BLaER1 (cell line): Measurements from ENCODE around the gene ABHD4.
"Not testable (repeated sequence)": the region's sequence is repeated elsewhere in the genome, so short reads cannot be mapped to it uniquely, and the experiment has no call there.

Experiments used
- H3K27ac ChIP-seq: shearing (Covaris generic); formaldehyde crosslinking; 2 replicates; pipeline ENCODE4 v1.8.1; 2022
- H3K27me3 ChIP-seq: shearing (Covaris generic); formaldehyde crosslinking; 2 replicates; pipeline ENCODE4 v1.8.1; 2022
- H3K36me3 ChIP-seq: shearing (Covaris generic); formaldehyde crosslinking; 2 replicates; pipeline ENCODE4 v1.8.1; 2022
- H3K4me1 ChIP-seq: shearing (Covaris generic); formaldehyde crosslinking; 2 replicates; pipeline ENCODE4 v1.8.1; 2022
- H3K4me2 ChIP-seq: shearing (Covaris generic); formaldehyde crosslinking; 2 replicates; pipeline ENCODE4 v1.8.1; 2022
- H3K4me3 ChIP-seq: shearing (Covaris generic); formaldehyde crosslinking; 2 replicates; pipeline ENCODE4 v1.8.1; 2022
- H3K9ac ChIP-seq: shearing (Covaris generic); formaldehyde crosslinking; 2 replicates; pipeline ENCODE4 v1.8.1; 2022
- H3K9me3 ChIP-seq: shearing (Covaris generic); formaldehyde crosslinking; 2 replicates; pipeline ENCODE4 v1.8.1; 2022
- H4K20me1 ChIP-seq: shearing (Covaris generic); formaldehyde crosslinking; 2 replicates; pipeline ENCODE4 v1.8.1; 2022
- Cebpa-rat ChIP-seq: shearing (Covaris generic); IDR thresholded peaks from 2 replicates; pipeline ENCODE4 v1.8.1; 2022

The ABHD4 gene

GRCh38 chr14:22622255-22622654, 24.2 kb downstream of the ABHD4 start:
- Histone ChIP-seq H3K9me3 (peaks cover 12% of the 10 kb centered on the region), H3K36me3 (no peaks in the 10 kb centered on the region), H3K4me2 (peak overlapping the region; percentile 67), H3K27ac (peak overlapping the region; percentile 35; the same call in 1 of the 2 replicates), H3K4me1 (peaks cover 45% of the 10 kb centered on the region), H3K9ac (no peak overlapping the region), H3K27me3 (no peaks in the 10 kb centered on the region), H4K20me1 (no peaks in the 10 kb centered on the region), H3K4me3 (no peak overlapping the region)
- TF ChIP-seq Cebpa-rat = no peak

- H3K9ac ChIP-seq = peak overlapping the region; percentile 65
- H3K9me3 ChIP-seq = peaks cover 12% of the 10 kb centered on the region
- no peak for TF ChIP-seq Cebpa-rat
- no peaks in the 10 kb centered on the region for H3K27me3 ChIP-seq
- H3K4me2 ChIP-seq = peak overlapping the region; percentile 67
- H4K20me1 ChIP-seq = no peaks in the 10 kb centered on the region
- peak overlapping the region; percentile 68 for H3K27ac ChIP-seq
- H3K4me3 ChIP-seq = no peak overlapping the region; the same call in 1 of the 2 replicates
- H3K4me1 ChIP-seq = peaks cover 53% of the 10 kb centered on the region
- no peaks in the 10 kb centered on the region for H3K36me3 ChIP-seq
Measured at GRCh38 chr14:22623047-22623446, 24.9 kb downstream of the ABHD4 start.

GRCh38 chr14:22626590-22626989, 28.5 kb downstream of the ABHD4 start:
- Histone ChIP-seq H3K27me3 (no peaks in the 10 kb centered on the region), H4K20me1 (no peaks in the 10 kb centered on the region), H3K4me1 (peaks cover 79% of the 10 kb centered on the region), H3K9me3 (peaks cover 33% of the 10 kb centered on the region), H3K4me3 (no peak overlapping the region), H3K4me2 (no peak overlapping the region), H3K36me3 (peaks cover 4% of the 10 kb centered on the region; the same call in 1 of the 2 replicates), H3K27ac (no peak overlapping the region), H3K9ac (no peak overlapping the region)
- TF ChIP-seq Cebpa-rat = no peak

- no peak for TF ChIP-seq Cebpa-rat
- Histone ChIP-seq H3K9ac (no peak overlapping the region), H3K27ac (no peak overlapping the region), H4K20me1 (no peaks in the 10 kb centered on the region), H3K9me3 (peaks cover 36% of the 10 kb centered on the region), H3K4me3 (no peak overlapping the region), H3K36me3 (peaks cover 4% of the 10 kb centered on the region; the same call in 1 of the 2 replicates), H3K4me2 (no peak overlapping the region), H3K4me1 (peaks cover 78% of the 10 kb centered on the region), H3K27me3 (no peaks in the 10 kb centered on the region)
Measured at GRCh38 chr14:22627506-22628263, 29.6 kb downstream of the ABHD4 start.

DNA sequence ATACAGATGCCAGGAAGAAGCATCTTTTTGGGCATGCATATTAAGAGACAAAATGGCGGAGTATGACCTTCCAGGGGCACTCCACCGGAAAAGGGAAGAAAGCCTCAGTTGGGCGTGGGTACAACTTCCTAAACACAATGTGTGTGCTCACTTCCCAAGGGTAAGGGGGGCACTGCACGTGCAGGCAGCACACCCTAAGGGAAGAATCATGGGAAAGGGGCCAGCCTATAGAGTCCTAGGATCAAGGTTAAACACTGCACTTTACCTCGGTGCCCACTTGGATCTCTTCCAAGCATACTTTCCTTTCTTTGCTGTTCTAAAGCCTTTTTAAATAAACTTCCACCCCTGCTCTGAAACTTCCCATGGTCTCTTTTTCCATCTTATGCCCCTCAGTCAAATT, 31.3 kb downstream of the ABHD4 start:
- H3K4me2 ChIP-seq = peak overlapping the region; percentile 52; the same call in 1 of the 2 replicates
- no peak overlapping the region for H3K9ac ChIP-seq
- peaks cover 79% of the 10 kb centered on the region for H3K4me1 ChIP-seq
- TF ChIP-seq Cebpa-rat = no peak
- no peak overlapping the region for H3K4me3 ChIP-seq
- peak overlapping the region; percentile 40 for H3K27ac ChIP-seq
- H3K36me3 ChIP-seq = peaks cover 4% of the 10 kb centered on the region; the same call in 1 of the 2 replicates
- H3K9me3 ChIP-seq = peaks cover 42% of the 10 kb centered on the region
- no peaks in the 10 kb centered on the region for H4K20me1 ChIP-seq
- H3K27me3 ChIP-seq = no peaks in the 10 kb centered on the region

DNA sequence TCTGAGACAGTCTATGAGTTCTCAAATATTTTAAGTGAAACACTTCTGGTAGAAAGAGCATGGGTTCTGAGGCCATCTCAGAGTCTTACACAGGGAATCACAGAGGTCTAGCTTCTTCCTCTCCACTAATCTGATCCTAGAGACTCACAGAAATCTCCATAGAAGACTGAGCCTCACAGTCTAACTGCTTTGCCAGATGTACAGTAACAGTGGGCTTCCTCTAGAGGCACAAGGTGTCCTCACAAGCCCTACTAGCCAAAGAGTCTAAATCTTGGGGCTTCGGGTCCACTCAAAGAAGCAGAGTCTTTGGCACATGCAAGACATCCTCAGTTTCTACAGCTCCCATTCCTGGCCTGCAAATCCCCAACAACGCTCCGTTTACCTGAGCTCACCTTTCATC, 32.0 kb downstream of the ABHD4 start:
- H3K4me2 ChIP-seq = peak overlapping the region; percentile 52

GRCh38 chr14:22630486-22630885, 32.4 kb downstream of the ABHD4 start:
- peaks cover 42% of the 10 kb centered on the region for H3K9me3 ChIP-seq
- H3K27ac ChIP-seq = peak overlapping the region; percentile 65
- H3K9ac ChIP-seq = no peak overlapping the region
- H3K4me1 ChIP-seq = peaks cover 81% of the 10 kb centered on the region
- 0 out of 2 replicates have a peak overlapping the region, but pooled peaks have one; percentile 1 for H3K4me3 ChIP-seq
- H3K4me2 ChIP-seq = peak overlapping the region; percentile 52
- no peaks in the 10 kb centered on the region for H4K20me1 ChIP-seq
- no peak for TF ChIP-seq Cebpa-rat
- H3K36me3 ChIP-seq = peaks cover 4% of the 10 kb centered on the region; the same call in 1 of the 2 replicates
- no peaks in the 10 kb centered on the region for H3K27me3 ChIP-seq

More for the DNA sequence above, 32.0 kb downstream of the ABHD4 start:
- peak overlapping the region; percentile 65 for H3K27ac ChIP-seq
- H3K9me3 ChIP-seq = peaks cover 42% of the 10 kb centered on the region
- H3K9ac ChIP-seq = no peak overlapping the region
- no peaks in the 10 kb centered on the region for H4K20me1 ChIP-seq
- 0 out of 2 replicates have a peak overlapping the region, but pooled peaks have one; percentile 1 for H3K4me3 ChIP-seq
- peaks cover 79% of the 10 kb centered on the region for H3K4me1 ChIP-seq
- H3K36me3 ChIP-seq = peaks cover 4% of the 10 kb centered on the region; the same call in 1 of the 2 replicates
- no peaks in the 10 kb centered on the region for H3K27me3 ChIP-seq
- no peak for TF ChIP-seq Cebpa-rat

DNA sequence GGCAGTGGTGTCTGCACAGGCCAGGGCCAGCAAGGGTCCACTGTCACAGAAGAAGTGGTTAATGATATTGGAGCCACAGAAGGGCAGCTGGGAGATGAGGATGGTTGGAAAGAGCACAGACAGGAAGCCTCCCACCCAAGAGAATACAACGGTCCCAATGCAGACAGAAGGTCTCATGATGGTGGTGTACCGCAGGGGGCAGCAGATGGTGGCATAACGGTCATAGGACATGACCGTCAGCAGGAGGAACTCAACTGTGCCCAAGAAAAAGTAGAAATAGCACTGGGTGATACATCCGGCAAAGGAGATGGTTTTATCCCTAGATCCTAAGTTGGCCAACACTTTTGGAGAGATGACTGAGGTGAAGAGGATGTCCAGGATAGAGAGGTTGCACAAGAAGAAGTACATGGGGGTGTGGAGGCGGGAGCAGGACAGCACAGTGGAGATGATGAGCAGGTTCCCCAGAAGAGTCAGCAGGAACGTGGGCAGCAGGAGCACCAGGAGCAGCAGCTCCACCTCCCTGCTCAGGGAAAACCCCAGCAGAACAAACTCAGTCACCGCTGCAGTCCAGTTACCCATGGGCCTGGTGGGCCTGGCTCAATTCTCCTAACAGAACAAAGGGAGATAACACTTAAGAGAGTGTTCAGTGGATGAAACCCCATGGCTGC, 36.3 kb downstream of the ABHD4 start:
- peak overlapping the region; percentile 51 for H3K9ac ChIP-seq
- H3K36me3 ChIP-seq = peaks cover 4% of the 10 kb centered on the region; the same call in 1 of the 2 replicates

GRCh38 chr14:22635980-22636379, 37.9 kb downstream of the ABHD4 start:
- not testable (repeated sequence) for H3K4me2 ChIP-seq, H3K27me3 ChIP-seq, H3K36me3 ChIP-seq, H4K20me1 ChIP-seq, H3K9ac ChIP-seq, H3K4me3 ChIP-seq
- H3K27ac ChIP-seq = peak overlapping the region; percentile 86
- H3K4me1 ChIP-seq = peaks cover 42% of the 10 kb centered on the region
- peaks cover 30% of the 10 kb centered on the region for H3K9me3 ChIP-seq

More for the DNA sequence above, 36.3 kb downstream of the ABHD4 start:
- H3K27me3 ChIP-seq = no peaks in the 10 kb centered on the region
- peaks cover 56% of the 10 kb centered on the region for H3K4me1 ChIP-seq
- peak overlapping the region; percentile 74 for H3K4me2 ChIP-seq
- peak overlapping the region; percentile 86 for H3K27ac ChIP-seq
- H3K4me3 ChIP-seq = peak overlapping the region; percentile 23; the same call in 1 of the 2 replicates
- H4K20me1 ChIP-seq = no peaks in the 10 kb centered on the region
- H3K9me3 ChIP-seq = peaks cover 46% of the 10 kb centered on the region
- TF ChIP-seq Cebpa-rat = no peak

- no peaks in the 10 kb centered on the region for H4K20me1 ChIP-seq
Measured at GRCh38 chr14:22640192-22640591, 42.1 kb downstream of the ABHD4 start.

More at GRCh38 chr14:22640192-22640591, 42.1 kb downstream of the ABHD4 start:
- no peaks in the 10 kb centered on the region for H3K36me3 ChIP-seq
- no peak overlapping the region for H3K4me3 ChIP-seq
- TF ChIP-seq Cebpa-rat = no peak
- H3K9me3 ChIP-seq = peaks cover 7% of the 10 kb centered on the region; the same call in 1 of the 2 replicates
- no peak overlapping the region for H3K27ac ChIP-seq
- H3K9ac ChIP-seq = no peak overlapping the region
- no peak overlapping the region for H3K4me2 ChIP-seq
- peaks cover 7% of the 10 kb centered on the region for H3K4me1 ChIP-seq
- H3K27me3 ChIP-seq = no peaks in the 10 kb centered on the region
